ENCODE measurements around the gene TRPM3.

The TRPM3 gene

DNA sequence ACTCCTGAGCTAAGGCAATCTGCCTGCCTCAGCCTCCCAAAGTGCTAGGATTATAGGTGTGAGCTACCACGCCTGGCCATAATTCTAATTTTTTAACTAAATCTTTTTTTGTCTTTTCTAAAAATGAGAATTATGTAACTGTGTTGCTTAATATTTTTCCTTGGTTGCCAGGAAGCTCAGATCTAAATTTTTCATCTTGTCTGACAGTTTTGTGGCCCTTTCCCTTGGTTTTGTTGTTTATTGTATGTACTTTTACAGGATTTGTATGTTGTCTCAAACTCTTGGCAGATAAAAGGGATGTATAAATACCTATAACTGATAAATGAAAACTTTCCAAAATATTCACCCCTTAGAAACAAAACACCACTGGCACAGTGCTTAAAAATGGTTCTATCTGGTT is 618.7 kb downstream of the TRPM3 start:
- no peak overlapping the region for H3K27ac ChIP-seq
- TF ChIP-seq, protein P1, sequence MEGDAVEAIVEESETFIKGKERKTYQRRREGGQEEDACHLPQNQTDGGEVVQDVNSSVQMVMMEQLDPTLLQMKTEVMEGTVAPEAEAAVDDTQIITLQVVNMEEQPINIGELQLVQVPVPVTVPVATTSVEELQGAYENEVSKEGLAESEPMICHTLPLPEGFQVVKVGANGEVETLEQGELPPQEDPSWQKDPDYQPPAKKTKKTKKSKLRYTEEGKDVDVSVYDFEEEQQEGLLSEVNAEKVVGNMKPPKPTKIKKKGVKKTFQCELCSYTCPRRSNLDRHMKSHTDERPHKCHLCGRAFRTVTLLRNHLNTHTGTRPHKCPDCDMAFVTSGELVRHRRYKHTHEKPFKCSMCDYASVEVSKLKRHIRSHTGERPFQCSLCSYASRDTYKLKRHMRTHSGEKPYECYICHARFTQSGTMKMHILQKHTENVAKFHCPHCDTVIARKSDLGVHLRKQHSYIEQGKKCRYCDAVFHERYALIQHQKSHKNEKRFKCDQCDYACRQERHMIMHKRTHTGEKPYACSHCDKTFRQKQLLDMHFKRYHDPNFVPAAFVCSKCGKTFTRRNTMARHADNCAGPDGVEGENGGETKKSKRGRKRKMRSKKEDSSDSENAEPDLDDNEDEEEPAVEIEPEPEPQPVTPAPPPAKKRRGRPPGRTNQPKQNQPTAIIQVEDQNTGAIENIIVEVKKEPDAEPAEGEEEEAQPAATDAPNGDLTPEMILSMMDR (conservative IDR thresholded peaks at IDR 0.05), result no peak
- no peak for TF ChIP-seq ZFX (IDR thresholded peaks at IDR 0.05)

DNA sequence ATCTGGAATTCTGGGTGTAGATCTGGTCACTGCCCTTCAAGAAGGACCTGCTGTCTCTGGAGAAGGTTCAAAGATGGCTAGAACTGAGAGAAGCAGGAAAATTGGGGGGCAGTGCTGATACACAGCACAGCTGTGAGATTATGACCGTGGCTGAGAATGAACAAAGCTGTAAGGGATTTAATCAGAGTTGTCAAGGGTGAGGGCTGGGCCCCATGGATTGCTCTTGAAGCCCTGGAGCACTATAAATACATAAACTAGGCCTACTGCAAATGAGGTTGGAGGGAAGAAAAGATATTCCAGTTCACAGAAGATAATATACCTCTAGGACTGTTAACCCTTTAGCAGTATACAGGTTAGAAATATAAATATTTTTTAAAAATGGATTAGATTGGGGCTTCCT is 620.6 kb downstream of the TRPM3 start:
- TF ChIP-seq, protein P1 (conservative IDR thresholded peaks at IDR 0.05), result no peak
- TF ChIP-seq ZFX (IDR thresholded peaks at IDR 0.05), result no peak
- H3K27ac ChIP-seq, result no peak overlapping the region

DNA sequence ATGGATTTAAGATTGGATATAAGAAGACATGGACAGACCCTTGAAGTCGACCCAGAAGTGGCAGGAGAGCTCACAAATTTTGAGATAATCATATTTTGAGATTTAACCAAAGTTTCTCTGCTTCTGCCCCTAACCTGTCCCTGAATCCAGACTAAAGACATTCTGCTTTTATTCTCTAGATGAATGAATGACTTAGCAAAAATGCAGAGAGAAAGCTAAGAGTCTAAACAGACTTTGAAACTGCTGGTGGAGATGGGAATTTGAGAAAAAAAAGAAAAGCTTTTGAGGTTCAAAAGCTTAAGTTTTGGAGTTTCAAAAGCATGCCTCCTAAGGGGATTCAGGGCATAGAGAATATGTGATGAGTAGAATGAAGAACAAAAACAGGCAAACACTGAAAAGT is 621.8 kb downstream of the TRPM3 start:
- no peak overlapping the region for H3K27ac ChIP-seq
- TF ChIP-seq, protein P1 (conservative IDR thresholded peaks at IDR 0.05), result no peak
- no peak for TF ChIP-seq ZFX (IDR thresholded peaks at IDR 0.05)

DNA sequence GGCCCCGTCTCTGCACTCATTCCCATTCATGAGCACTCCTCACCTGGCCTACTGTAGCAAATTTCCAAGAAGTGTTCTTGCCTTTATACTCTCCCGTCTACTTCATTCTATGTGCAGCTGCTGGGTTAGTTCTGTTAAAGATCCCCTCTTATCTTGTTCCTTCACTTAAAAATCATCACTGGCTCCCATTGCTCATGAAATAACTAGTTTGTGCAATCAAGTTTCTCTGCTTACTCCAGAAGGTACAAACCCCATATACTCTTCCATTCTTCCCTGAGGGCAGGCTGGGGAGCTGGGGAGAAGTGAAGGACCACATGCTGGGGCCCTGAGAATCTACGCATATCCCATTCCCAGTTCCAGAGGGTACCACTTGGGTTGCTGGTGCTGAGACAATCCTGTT is 622.6 kb downstream of the TRPM3 start:
- no peak for TF ChIP-seq ZFX (IDR thresholded peaks at IDR 0.05)
- TF ChIP-seq, protein P1 (conservative IDR thresholded peaks at IDR 0.05), result no peak
- H3K27ac ChIP-seq, result no peak overlapping the region

DNA sequence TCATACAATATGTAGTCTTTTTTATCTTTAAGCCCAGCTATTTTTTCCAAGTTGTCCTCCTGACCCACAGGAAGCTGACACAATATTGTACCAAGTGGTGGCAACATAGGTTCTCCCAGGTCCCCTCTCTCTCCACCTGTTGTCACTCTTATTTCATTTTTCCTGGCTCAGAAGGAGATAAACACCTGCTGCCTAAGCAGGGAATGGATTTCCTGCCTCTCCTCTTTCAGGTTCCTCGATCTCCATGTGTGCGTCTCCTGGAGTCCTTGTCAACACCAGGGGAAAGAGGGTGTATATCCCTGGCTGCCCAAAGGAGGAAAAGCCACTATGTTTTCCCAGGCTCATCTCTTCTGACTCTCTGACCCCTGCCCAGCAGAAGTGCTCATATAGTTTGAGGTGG is 625.2 kb downstream of the TRPM3 start:
- TF ChIP-seq, protein P1 (conservative IDR thresholded peaks at IDR 0.05), result no peak
- H3K27ac ChIP-seq, result no peak overlapping the region

DNA sequence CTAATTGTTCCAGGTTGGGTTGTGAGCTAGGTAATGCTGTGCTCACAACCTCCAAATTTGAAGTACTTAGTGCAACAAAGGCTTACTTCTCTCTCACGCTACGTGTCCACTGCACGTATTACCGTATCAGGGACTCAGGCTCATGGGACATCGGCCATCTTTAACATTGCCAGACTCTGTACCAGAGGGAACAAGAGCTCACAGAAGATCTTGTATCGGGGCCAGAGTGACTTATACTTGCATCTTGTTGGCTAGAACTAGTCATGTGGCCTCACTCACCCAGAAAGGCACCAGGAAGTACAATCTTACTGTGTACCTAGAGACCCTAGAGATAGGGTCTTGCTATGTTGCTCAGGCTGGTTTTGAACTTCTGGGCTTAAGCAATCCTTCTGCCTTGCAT is 625.9 kb downstream of the TRPM3 start:
- H3K27ac ChIP-seq, result no peak overlapping the region
- no peak for TF ChIP-seq ZFX (IDR thresholded peaks at IDR 0.05)
- TF ChIP-seq, protein P1 (conservative IDR thresholded peaks at IDR 0.05), result no peak

DNA sequence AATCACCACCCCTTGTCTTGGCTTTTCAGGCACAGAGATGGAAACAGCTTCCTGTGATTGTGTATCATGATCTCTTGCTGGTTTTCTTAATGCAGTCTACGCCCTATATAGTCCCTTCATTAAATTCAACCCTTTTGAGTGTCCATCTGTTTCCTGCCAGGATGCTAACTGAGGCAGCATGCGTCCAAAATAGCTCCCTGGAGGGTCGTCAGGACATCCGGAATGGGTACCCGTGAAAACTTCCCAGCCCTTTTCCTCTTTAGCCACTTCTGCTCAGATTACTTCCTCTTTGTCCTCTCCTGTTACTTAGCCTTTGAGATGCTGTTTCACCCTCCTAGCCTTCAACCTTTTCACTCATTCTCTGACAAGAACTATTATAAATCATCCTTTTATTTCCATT is 627.2 kb downstream of the TRPM3 start:
- H3K27ac ChIP-seq, result no peak overlapping the region
- TF ChIP-seq, protein P1 (conservative IDR thresholded peaks at IDR 0.05), result no peak
- no peak for TF ChIP-seq ZFX (IDR thresholded peaks at IDR 0.05)

All from C4-2B (cell line).